Effector memory CD8-positive, alpha-beta T cell (primary cell): ENCODE data around the gene TMX3.

Source experiments
- ATAC-seq: fragments of 150-1000 bp; cut with Tn5 transposase; replicated peaks from 2 replicates; pipeline ENCODE4 v1.10.0; 2021; ENCODE audit warnings: mild to moderate bottlenecking, moderate library complexity
- DNase-seq, 3 experiments: peaks; one replicate each; pipeline ENCODE4 v3.0.0; 2021
- H3K27ac Mint-ChIP-seq, 2 donors: one replicate each; pipeline ENCODE4 v1.8.0; 2022; ENCODE audit warnings: mild to moderate bottlenecking in 2 of 2, mixed read lengths in 2 of 2, moderate library complexity in 2 of 2
- H3K27me3 Mint-ChIP-seq, 2 donors: one replicate each; pipeline ENCODE4 v1.8.0; 2022; ENCODE audit warnings: mixed read lengths in 2 of 2
- H3K36me3 Mint-ChIP-seq: one replicate; pipeline ENCODE4 v1.8.0; 2022; ENCODE audit warnings: mild to moderate bottlenecking, moderate library complexity, mixed read lengths; ENCODE audit not compliant: insufficient read depth
- H3K4me1 Mint-ChIP-seq, 2 donors: one replicate each; pipeline ENCODE4 v1.8.0; 2022; ENCODE audit warnings: low read depth in 2 of 2, mixed read lengths in 2 of 2
- H3K4me3 Mint-ChIP-seq, 2 donors: one replicate each; pipeline ENCODE4 v1.8.0; 2022; ENCODE audit warnings: mild to moderate bottlenecking in 2 of 2, mixed read lengths in 2 of 2, moderate library complexity in 2 of 2
- H3K9me3 Mint-ChIP-seq, 2 donors: one replicate each; pipeline ENCODE4 v1.8.0; 2022; ENCODE audit warnings: mixed read lengths in 2 of 2

The TMX3 gene

GRCh38 chr18:68727506-68727905, 12.6 kb upstream of the TMX3 start:
- H3K27ac Mint-ChIP-seq: no peak overlapping the region
- DNase-seq: no peak
- no peaks in the 10 kb centered on the region for H3K9me3 Mint-ChIP-seq
- H3K27me3 Mint-ChIP-seq: no peaks in the 10 kb centered on the region
- no peak overlapping the region for H3K4me3 Mint-ChIP-seq
- H3K4me1 Mint-ChIP-seq: peaks cover 0 to under 1% of the 10 kb centered on the region in 2 donors
- H3K36me3 Mint-ChIP-seq: peaks cover 9% of the 10 kb centered on the region
- no peak for ATAC-seq

- peaks cover 9% of the 10 kb centered on the region for H3K36me3 Mint-ChIP-seq
- H3K4me1 Mint-ChIP-seq: peaks cover 12 to 15% of the 10 kb centered on the region in 2 donors
- no peak overlapping the region for H3K27ac Mint-ChIP-seq
- no peaks in the 10 kb centered on the region for H3K9me3 Mint-ChIP-seq
- H3K4me3 Mint-ChIP-seq: no peak overlapping the region
- DNase-seq (no peak), ATAC-seq (no peak)
- no peaks in the 10 kb centered on the region for H3K27me3 Mint-ChIP-seq
Measured at GRCh38 chr18:68725346-68725745, 10.4 kb upstream of the TMX3 start.

GRCh38 chr18:68724021-68724420, 9.1 kb upstream of the TMX3 start:
- ATAC-seq (no peak), DNase-seq (no peak)
- H3K27me3 Mint-ChIP-seq: no peaks in the 10 kb centered on the region
- H3K36me3 Mint-ChIP-seq: peaks cover 9% of the 10 kb centered on the region
- H3K9me3 Mint-ChIP-seq: no peaks in the 10 kb centered on the region
- H3K4me1 Mint-ChIP-seq: peaks cover 12 to 15% of the 10 kb centered on the region in 2 donors
- no peak overlapping the region for H3K4me3 Mint-ChIP-seq
- H3K27ac Mint-ChIP-seq: no peak overlapping the region

GRCh38 chr18:68723539-68723938, 8.6 kb upstream of the TMX3 start:
- Mint-ChIP-seq H3K9me3 (no peaks in the 10 kb centered on the region), H3K27ac (no peak overlapping the region)

GRCh38 chr18:68722821-68723220, 7.9 kb upstream of the TMX3 start:
- peaks cover 9% of the 10 kb centered on the region for H3K36me3 Mint-ChIP-seq

More at GRCh38 chr18:68723539-68723938, 8.6 kb upstream of the TMX3 start:
- H3K4me3 Mint-ChIP-seq: no peak overlapping the region
- no peaks in the 10 kb centered on the region for H3K27me3 Mint-ChIP-seq
- ATAC-seq (no peak), DNase-seq (no peak)
- peaks cover 12 to 15% of the 10 kb centered on the region in 2 donors for H3K4me1 Mint-ChIP-seq
- H3K36me3 Mint-ChIP-seq: peaks cover 9% of the 10 kb centered on the region

GRCh38 chr18:68721681-68722583, 7.0 kb upstream of the TMX3 start:
- Mint-ChIP-seq H3K36me3 (peaks cover 10% of the 10 kb centered on the region), H3K27me3 (no peaks in the 10 kb centered on the region), H3K4me3 (peak overlapping the region; percentile 72 to 79), H3K27ac (peak overlapping the region; percentile 84 to 95), H3K9me3 (no peaks in the 10 kb centered on the region), H3K4me1 (peaks cover 12 to 15% of the 10 kb centered on the region in 2 donors)
- DNase-seq: no peak
- ATAC-seq: peak; percentile 82

More at GRCh38 chr18:68722821-68723220, 7.9 kb upstream of the TMX3 start:
- no peaks in the 10 kb centered on the region for H3K27me3 Mint-ChIP-seq
- ATAC-seq: no peak
- no peak for DNase-seq
- no peaks in the 10 kb centered on the region for H3K9me3 Mint-ChIP-seq
- peak overlapping the region in 1 of 2 donors; percentile 95 for H3K27ac Mint-ChIP-seq
- peak overlapping the region in 1 of 2 donors; percentile 79 for H3K4me3 Mint-ChIP-seq
- peaks cover 12 to 15% of the 10 kb centered on the region in 2 donors for H3K4me1 Mint-ChIP-seq

- peaks cover 35% of the 10 kb centered on the region for H3K36me3 Mint-ChIP-seq
- no peak for DNase-seq
- H3K4me3 Mint-ChIP-seq: peak overlapping the region; percentile 91 to 97
- H3K9me3 Mint-ChIP-seq: no peaks in the 10 kb centered on the region
- peak; percentile 12 for ATAC-seq
- no peaks in the 10 kb centered on the region for H3K27me3 Mint-ChIP-seq
- peaks cover 26 to 39% of the 10 kb centered on the region in 2 donors for H3K4me1 Mint-ChIP-seq
- peak overlapping the region; percentile 92 to 95 for H3K27ac Mint-ChIP-seq
Measured at GRCh38 chr18:68714366-68714711, 569 bp downstream of the TMX3 start.

GRCh38 chr18:68713796-68714195, 1.1 kb downstream of the TMX3 start:
- H3K27ac Mint-ChIP-seq: peak overlapping the region; percentile 92 to 95
- H3K4me3 Mint-ChIP-seq: peak overlapping the region; percentile 91 to 97
- peaks cover 26 to 44% of the 10 kb centered on the region in 2 donors for H3K4me1 Mint-ChIP-seq
- DNase-seq (no peak), ATAC-seq (no peak)
- no peaks in the 10 kb centered on the region for H3K9me3 Mint-ChIP-seq
- H3K36me3 Mint-ChIP-seq: peaks cover 40% of the 10 kb centered on the region
- no peaks in the 10 kb centered on the region for H3K27me3 Mint-ChIP-seq

GRCh38 chr18:68713131-68713530, 1.8 kb downstream of the TMX3 start:
- peaks cover 42% of the 10 kb centered on the region for H3K36me3 Mint-ChIP-seq
- no peak for DNase-seq
- peak overlapping the region in 1 of 2 donors; percentile 75 for H3K27ac Mint-ChIP-seq
- H3K27me3 Mint-ChIP-seq: no peaks in the 10 kb centered on the region
- no peak for ATAC-seq
- peak overlapping the region; percentile 91 to 97 for H3K4me3 Mint-ChIP-seq
- no peaks in the 10 kb centered on the region for H3K9me3 Mint-ChIP-seq
- H3K4me1 Mint-ChIP-seq: peaks cover 26 to 50% of the 10 kb centered on the region in 2 donors

- no peak for ATAC-seq
- Mint-ChIP-seq H3K27me3 (no peaks in the 10 kb centered on the region), H3K4me3 (no peak overlapping the region), H3K27ac (no peak overlapping the region), H3K36me3 (peaks cover 59% of the 10 kb centered on the region), H3K4me1 (peaks cover 28 to 60% of the 10 kb centered on the region in 2 donors), H3K9me3 (no peaks in the 10 kb centered on the region)
- DNase-seq: no peak
Measured at GRCh38 chr18:68707646-68708045, 7.3 kb downstream of the TMX3 start.

GRCh38 chr18:68705119-68705518, 9.8 kb downstream of the TMX3 start:
- peaks cover 27 to 55% of the 10 kb centered on the region in 2 donors for H3K4me1 Mint-ChIP-seq
- H3K27ac Mint-ChIP-seq: no peak overlapping the region
- peaks cover 58% of the 10 kb centered on the region for H3K36me3 Mint-ChIP-seq
- DNase-seq (no peak), ATAC-seq (no peak)
- H3K27me3 Mint-ChIP-seq: no peaks in the 10 kb centered on the region
- H3K9me3 Mint-ChIP-seq: no peaks in the 10 kb centered on the region
- H3K4me3 Mint-ChIP-seq: no peak overlapping the region

- peak overlapping the region in 1 of 2 donors; percentile 25 for H3K27ac Mint-ChIP-seq
- H3K4me1 Mint-ChIP-seq: peaks cover 23 to 42% of the 10 kb centered on the region in 2 donors
- H3K9me3 Mint-ChIP-seq: no peaks in the 10 kb centered on the region
- no peak for ATAC-seq
- H3K4me3 Mint-ChIP-seq: no peak overlapping the region
- DNase-seq: no peak
- H3K36me3 Mint-ChIP-seq: peaks cover 60% of the 10 kb centered on the region
- no peaks in the 10 kb centered on the region for H3K27me3 Mint-ChIP-seq
Measured at GRCh38 chr18:68703326-68703725, 11.6 kb downstream of the TMX3 start.

GRCh38 chr18:68701353-68701752, 13.6 kb downstream of the TMX3 start:
- ATAC-seq (no peak), DNase-seq (no peak)
- Mint-ChIP-seq H3K9me3 (no peaks in the 10 kb centered on the region), H3K4me1 (peaks cover 17 to 30% of the 10 kb centered on the region in 2 donors), H3K27ac (no peak overlapping the region), H3K4me3 (no peak overlapping the region), H3K36me3 (peaks cover 54% of the 10 kb centered on the region), H3K27me3 (no peaks in the 10 kb centered on the region)

GRCh38 chr18:68699043-68699442, 15.9 kb downstream of the TMX3 start:
- H3K9me3 Mint-ChIP-seq: no peaks in the 10 kb centered on the region
- H3K27me3 Mint-ChIP-seq: no peaks in the 10 kb centered on the region
- H3K4me1 Mint-ChIP-seq: peaks cover 10 to 18% of the 10 kb centered on the region in 2 donors
- ATAC-seq: no peak
- H3K27ac Mint-ChIP-seq: no peak overlapping the region
- DNase-seq: no peak
- H3K4me3 Mint-ChIP-seq: no peak overlapping the region
- H3K36me3 Mint-ChIP-seq: peaks cover 43% of the 10 kb centered on the region
